Stimulated activated CD4-positive, alpha-beta T cell treated with anti-CD3 and anti-CD28 coated beads, Interleukin-1b, Interleukin-23, amount 100 ng/mL, for 24 hours (primary cell): ENCODE measurements around the gene SLC2A1.

Source experiments
- DNase-seq, 4 experiments: peaks; one replicate each; pipeline ENCODE4 v3.0.0-alpha.2; 2020; ENCODE audit warnings: low read depth in 4 of 4, low spot score in 1 of 4

Gene SLC2A1

GRCh38 chr1:42943166-42943565 lies 15.5 kb downstream of the SLC2A1 start:
- DNase-seq, result no peak

GRCh38 chr1:42942444-42942843 lies 16.2 kb downstream of the SLC2A1 start:
- DNase-seq, result no peak

- no peak for DNase-seq
Observed at GRCh38 chr1:42941640-42942330, 16.9 kb downstream of the SLC2A1 start.

- DNase-seq, result no peak
Observed at GRCh38 chr1:42940851-42941639, 17.6 kb downstream of the SLC2A1 start.

- no peak for DNase-seq
Observed at GRCh38 chr1:42938645-42939615, 19.7 kb downstream of the SLC2A1 start.

- no peak for DNase-seq
Observed at GRCh38 chr1:42937836-42938644, 20.6 kb downstream of the SLC2A1 start.

GRCh38 chr1:42937141-42937696 lies 21.4 kb downstream of the SLC2A1 start:
- no peak for DNase-seq

- DNase-seq, result no peak
Observed at GRCh38 chr1:42936309-42937078, 22.2 kb downstream of the SLC2A1 start.

GRCh38 chr1:42935971-42936308 lies 22.7 kb downstream of the SLC2A1 start:
- no peak for DNase-seq

- no peak for DNase-seq
Observed at GRCh38 chr1:42935313-42935895, 23.3 kb downstream of the SLC2A1 start.

GRCh38 chr1:42934541-42935312 lies 23.9 kb downstream of the SLC2A1 start:
- DNase-seq, result no peak

GRCh38 chr1:42933610-42934491 lies 24.8 kb downstream of the SLC2A1 start:
- no peak for DNase-seq

GRCh38 chr1:42933060-42933586 lies 25.5 kb downstream of the SLC2A1 start:
- DNase-seq, result no peak

GRCh38 chr1:42932442-42932941 lies 26.2 kb downstream of the SLC2A1 start:
- DNase-seq, result no peak

- DNase-seq, result peak in 2 of 4 experiments; percentile 52 to 64
Observed at GRCh38 chr1:42931911-42932422, 26.7 kb downstream of the SLC2A1 start.

GRCh38 chr1:42931108-42931539 lies 27.5 kb downstream of the SLC2A1 start:
- DNase-seq, result no peak
